ENCODE measurements around the gene SAMD9L.

DNA sequence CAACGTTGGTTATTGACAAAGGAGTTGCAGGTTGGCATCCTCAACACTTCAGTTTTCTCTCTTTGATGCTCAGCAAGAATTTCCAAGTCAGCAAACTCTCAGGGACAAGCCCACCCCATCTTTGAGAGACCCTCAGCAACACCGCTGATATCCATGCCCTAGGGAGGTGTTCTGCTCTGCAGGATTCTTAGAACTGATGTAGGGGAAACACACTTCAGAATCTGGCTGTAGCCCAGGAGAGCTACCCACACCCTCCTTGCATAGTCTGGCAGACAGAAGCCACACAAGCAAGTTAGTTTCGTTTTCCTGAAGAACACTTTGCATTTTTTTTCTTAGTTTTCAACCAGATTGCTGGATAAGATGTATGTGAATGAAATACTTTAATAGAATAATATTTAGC, 822 bp downstream of the SAMD9L start:
- TF ChIP-seq, protein P1, sequence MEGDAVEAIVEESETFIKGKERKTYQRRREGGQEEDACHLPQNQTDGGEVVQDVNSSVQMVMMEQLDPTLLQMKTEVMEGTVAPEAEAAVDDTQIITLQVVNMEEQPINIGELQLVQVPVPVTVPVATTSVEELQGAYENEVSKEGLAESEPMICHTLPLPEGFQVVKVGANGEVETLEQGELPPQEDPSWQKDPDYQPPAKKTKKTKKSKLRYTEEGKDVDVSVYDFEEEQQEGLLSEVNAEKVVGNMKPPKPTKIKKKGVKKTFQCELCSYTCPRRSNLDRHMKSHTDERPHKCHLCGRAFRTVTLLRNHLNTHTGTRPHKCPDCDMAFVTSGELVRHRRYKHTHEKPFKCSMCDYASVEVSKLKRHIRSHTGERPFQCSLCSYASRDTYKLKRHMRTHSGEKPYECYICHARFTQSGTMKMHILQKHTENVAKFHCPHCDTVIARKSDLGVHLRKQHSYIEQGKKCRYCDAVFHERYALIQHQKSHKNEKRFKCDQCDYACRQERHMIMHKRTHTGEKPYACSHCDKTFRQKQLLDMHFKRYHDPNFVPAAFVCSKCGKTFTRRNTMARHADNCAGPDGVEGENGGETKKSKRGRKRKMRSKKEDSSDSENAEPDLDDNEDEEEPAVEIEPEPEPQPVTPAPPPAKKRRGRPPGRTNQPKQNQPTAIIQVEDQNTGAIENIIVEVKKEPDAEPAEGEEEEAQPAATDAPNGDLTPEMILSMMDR (IDR thresholded peaks at IDR 0.05; ENCODE audit: low read depth, low read length) = no peak
- TF ChIP-seq EZH2phosphoT487 (IDR thresholded peaks at IDR 0.05; ENCODE audit: low read depth) = no peak
